Effector CD8-positive, alpha-beta T cell (primary cell): ENCODE results near the gene LZTS2.
"Not testable (repeated sequence)": the region's sequence is repeated elsewhere in the genome, so short reads cannot be mapped to it uniquely, and the experiment has no call there.

Experiments
- DNase-seq: peaks from one replicate; lab custom pipeline; 2025; lab: John Stamatoyannopoulos, UW
- total RNA-seq, 4 experiments: gene quantifications; one replicate each; lab custom pipeline; 2026; lab: John Stamatoyannopoulos, UW

LZTS2 gene
- 21.3 to 38.9 (median 33.7) reads per million in 4 experiments for total RNA-seq

GRCh38 chr10:100999742-101000126 lies at the start of gene LZTS2:
TSS of gene LZTS2 (plus strand) at chr10:100999808. CDS start at chr10:101002539, 2,731 bp downstream.
- no peak for DNase-seq

GRCh38 chr10:100960251-100960650 lies 39.4 kb upstream of the LZTS2 start:
- no peak for DNase-seq

- DNase-seq = no peak
Measured at GRCh38 chr10:100962351-100963080, 37.1 kb upstream of the LZTS2 start.

GRCh38 chr10:100963826-100964225 lies 35.8 kb upstream of the LZTS2 start:
- no peak for DNase-seq

- DNase-seq = no peak
Measured at GRCh38 chr10:100965820-100966219, 33.8 kb upstream of the LZTS2 start.

- no peak for DNase-seq
Measured at GRCh38 chr10:100966887-100967286, 32.7 kb upstream of the LZTS2 start.

GRCh38 chr10:100967332-100967731 lies 32.3 kb upstream of the LZTS2 start:
- no peak for DNase-seq

- DNase-seq = no peak
Measured at GRCh38 chr10:100968062-100968736, 31.4 kb upstream of the LZTS2 start.

- no peak for DNase-seq
Measured at GRCh38 chr10:100968863-100969186, 30.8 kb upstream of the LZTS2 start.

- peak; percentile 38 for DNase-seq
Measured at GRCh38 chr10:100969187-100970075, 30.2 kb upstream of the LZTS2 start, which contains the start of gene SEMA4G. TSS of gene SEMA4G (plus strand) at chr10:100969504. CDS start at chr10:100972913, 3,409 bp downstream.

- peak; percentile 38 for DNase-seq
Measured at GRCh38 chr10:100970076-100970913, 29.3 kb upstream of the LZTS2 start.

- no peak for DNase-seq
Measured at GRCh38 chr10:100970914-100971811, 28.4 kb upstream of the LZTS2 start.

- no peak for DNase-seq
Measured at GRCh38 chr10:100972115-100972903, 27.3 kb upstream of the LZTS2 start.

GRCh38 chr10:100972904-100973535 lies 26.6 kb upstream of the LZTS2 start:
- DNase-seq = no peak

- DNase-seq = not testable (repeated sequence)
Measured at GRCh38 chr10:100975397-100975796, 24.2 kb upstream of the LZTS2 start.

- DNase-seq = no peak
Measured at GRCh38 chr10:100976906-100977305, 22.7 kb upstream of the LZTS2 start.

GRCh38 chr10:100977436-100977835 lies 22.2 kb upstream of the LZTS2 start:
- DNase-seq = no peak

GRCh38 chr10:100978121-100978900 lies 21.3 kb upstream of the LZTS2 start:
- no peak for DNase-seq
